Astrocyte of the cerebellum (primary cell): ENCODE data around the gene TMEM239.

Experiments
- DNase-seq: peaks from one replicate; pipeline ENCODE4 v3.0.0-alpha.2; 2011; ENCODE audit warnings: low read depth
- H3K4me3 ChIP-seq: 2 replicates; pipeline ENCODE4 v1.5.1; 2011; ENCODE audit warnings: mild to moderate bottlenecking, low read depth, low read length, moderate library complexity
- CTCF ChIP-seq: IDR thresholded peaks from 2 replicates; pipeline ENCODE4 v1.5.1; 2012; ENCODE audit warnings: low read length, low read depth, moderate library complexity, mild to moderate bottlenecking; ENCODE audit errors: missing control alignments
- in situ Hi-C: cut with HindIII; loops from 2 replicates; pipeline ENCODE4 v1.10.0; 2017; ENCODE audit warnings: low sequenced_read_pairs

Gene TMEM239

GRCh38 chr20:2778602-2779321, 37.4 kb upstream of the TMEM239 start:
- in situ Hi-C loops, result no loop called here

DNA sequence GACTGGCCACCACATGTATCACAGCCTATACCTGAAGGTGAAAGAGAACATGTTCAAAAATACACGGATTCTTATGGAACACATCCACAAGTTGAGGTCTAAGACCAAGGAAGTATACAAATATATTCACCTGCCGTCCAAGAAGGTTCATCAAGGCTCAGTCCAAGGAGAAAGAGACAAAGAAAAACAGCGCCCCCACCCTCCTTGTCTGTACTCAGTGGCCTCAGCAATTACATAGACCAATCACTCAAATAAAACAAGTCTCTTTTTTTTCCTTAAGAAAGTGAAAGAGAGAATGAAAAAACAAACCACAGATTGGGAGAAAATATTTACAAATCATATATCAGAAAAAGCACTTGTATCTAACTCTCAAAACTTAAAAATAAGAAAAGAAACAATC, 35.2 kb upstream of the TMEM239 start:
- in situ Hi-C loops, result no loop called here
- H3K4me3 ChIP-seq, result no peak overlapping the region
- TF ChIP-seq CTCF, result no peak
- DNase-seq, result no peak

More at GRCh38 chr20:2778602-2779321, 37.4 kb upstream of the TMEM239 start:
- DNase-seq, result no peak
- TF ChIP-seq CTCF, result no peak
- no peak overlapping the region for H3K4me3 ChIP-seq

- in situ Hi-C loops, result no loop called here
- TF ChIP-seq CTCF, result no peak
- H3K4me3 ChIP-seq, result no peak overlapping the region
- no peak for DNase-seq
These were observed 32.1 kb upstream of the TMEM239 start for GRCh38 chr20:2783908-2784566.

DNA sequence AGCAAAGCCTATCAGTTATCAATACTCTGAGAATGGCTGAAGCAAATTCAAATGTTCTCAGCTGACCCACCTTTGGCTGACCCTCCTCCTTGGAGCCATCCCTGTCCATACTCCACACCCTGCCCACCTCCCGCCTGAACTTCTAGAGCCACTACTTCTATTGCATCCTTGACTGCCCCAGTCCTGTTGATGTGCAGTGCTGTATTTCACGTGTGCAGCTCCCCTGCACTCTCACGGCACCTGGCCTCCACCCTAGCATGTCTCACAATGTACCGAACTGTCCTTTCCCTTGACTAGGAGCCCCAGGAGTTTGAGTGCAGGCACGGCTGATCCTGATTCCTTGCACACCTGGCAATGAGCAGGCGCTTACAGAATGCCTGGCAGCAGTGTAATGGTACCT, 22.7 kb upstream of the TMEM239 start:
- no peak for TF ChIP-seq CTCF
- in situ Hi-C loops, result no loop called here
- no peak overlapping the region for H3K4me3 ChIP-seq
- no peak for DNase-seq

GRCh38 chr20:2794202-2794748, 21.9 kb upstream of the TMEM239 start:
- in situ Hi-C loops, result no loop called here
- no peak overlapping the region for H3K4me3 ChIP-seq
- TF ChIP-seq CTCF, result no peak
- no peak for DNase-seq

GRCh38 chr20:2794866-2795447, 21.2 kb upstream of the TMEM239 start:
- no peak for TF ChIP-seq CTCF
- H3K4me3 ChIP-seq, result no peak overlapping the region
- DNase-seq, result no peak
- in situ Hi-C loops, result no loop called here
